M059J (cell line): ENCODE results near the gene USP9X. TPM values are rescaled to one million over a fixed set of nuclear protein-coding genes. Genes with fewer than 3 reads are reported as not detected.
"Not testable (repeated sequence)": the region's sequence is repeated elsewhere in the genome, so short reads cannot be mapped to it uniquely, and the experiment has no call there.

Experiments used
- DNase-seq: peaks from one replicate; pipeline ENCODE4 v3.0.0-alpha.2; 2012; ENCODE audit warnings: low read depth
- total RNA-seq: library from RNA; depleted of rRNA; stranded (reverse); fragments of >200 nt; shearing (Covaris generic); gene quantifications from 2 replicates; pipeline ENCODE4 v1.2.3, GENCODE V29; 2014; rRNA removed

Gene USP9X
- total RNA-seq, 1 experiment from 2014 or later = 81.7 TPM

DNA sequence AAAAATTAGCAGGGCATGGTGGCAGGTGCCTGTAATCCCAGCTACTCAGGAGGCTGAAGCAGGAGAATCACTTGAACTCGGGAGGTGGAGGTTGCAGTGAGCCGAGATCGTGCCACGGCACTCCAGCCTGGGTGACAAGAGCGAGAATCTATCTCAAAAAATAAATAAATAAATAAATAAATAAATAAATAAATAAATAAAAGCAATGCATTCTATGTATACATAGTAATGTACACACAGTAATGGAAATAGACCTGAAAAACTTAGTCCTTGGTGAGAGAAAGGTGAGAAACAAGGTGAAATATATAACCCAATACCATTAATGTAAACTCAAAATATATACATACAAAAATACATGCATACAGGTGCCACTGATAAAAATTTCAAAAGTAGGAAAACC, 197.1 kb downstream of the USP9X start:
- DNase-seq = not testable (repeated sequence)

DNA sequence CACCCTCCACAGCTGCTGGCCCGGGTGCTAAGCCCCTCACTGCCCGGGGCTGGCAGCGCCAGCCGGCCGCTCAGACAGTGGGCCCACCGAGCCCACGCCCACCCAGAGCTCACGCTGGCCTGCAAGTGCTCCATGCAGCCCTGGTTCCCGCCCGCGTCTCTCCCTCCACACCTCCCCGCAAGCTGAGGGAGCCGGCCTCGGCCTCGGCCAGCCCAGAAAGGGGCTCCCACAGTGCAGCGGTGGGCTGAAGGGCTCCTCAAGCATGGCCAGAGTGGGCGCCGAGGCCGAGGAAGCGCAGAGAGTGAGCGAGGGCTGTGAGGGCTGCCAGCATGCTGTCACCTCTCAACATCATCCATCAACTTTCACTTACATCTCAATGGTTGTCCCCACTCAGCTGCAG, 200.7 kb downstream of the USP9X start:
- not testable (repeated sequence) for DNase-seq

Other genes starting within 250 kb of the USP9X start
- 145 and 209 TPM in 2 replicates for gene DDX3X, start 248.7 kb downstream of the USP9X start, total RNA-seq